Parathyroid adenoma (tissue), 2 donors: ENCODE measurements around the gene SYAP1.
"Not testable (repeated sequence)": the region's sequence is repeated elsewhere in the genome, so short reads cannot be mapped to it uniquely, and the experiment has no call there.

ENCODE experiments used
- H2AFZ ChIP-seq: fragments of 300-600 bp; sonication (generic); one replicate; pipeline ENCODE4 v1.7.0; 2017; ENCODE audit warnings: antibody characterized with exemption, mild to moderate bottlenecking
- H3K27ac ChIP-seq: fragments of 300-600 bp; sonication (generic); one replicate; pipeline ENCODE4 v1.7.0; 2017
- H3K27me3 ChIP-seq: fragments of 300-600 bp; sonication (generic); one replicate; pipeline ENCODE4 v1.7.0; 2017; ENCODE audit warnings: low read length; ENCODE audit not compliant: control insufficient read depth, insufficient read depth
- H3K36me3 ChIP-seq: fragments of 300-600 bp; sonication (generic); one replicate; pipeline ENCODE4 v1.7.0; 2017; ENCODE audit warnings: low read length; ENCODE audit not compliant: control insufficient read depth, insufficient read depth
- H3K4me1 ChIP-seq: fragments of 300-600 bp; sonication (generic); one replicate; pipeline ENCODE4 v1.7.0; 2017; ENCODE audit warnings: control low read depth
- H3K4me2 ChIP-seq: fragments of 300-600 bp; sonication (generic); one replicate; pipeline ENCODE4 v1.7.0; 2017; ENCODE audit warnings: low read length
- H3K4me3 ChIP-seq: fragments of 300-600 bp; sonication (generic); one replicate; pipeline ENCODE4 v1.7.0; 2017; ENCODE audit warnings: low read depth, low read length
- H3K79me2 ChIP-seq: fragments of 300-600 bp; sonication (generic); one replicate; pipeline ENCODE4 v1.7.0; 2017; ENCODE audit warnings: control low read depth
- H3K9ac ChIP-seq: fragments of 300-600 bp; sonication (generic); one replicate; pipeline ENCODE4 v1.7.0; 2017; ENCODE audit warnings: mild to moderate bottlenecking
- H3K9me3 ChIP-seq: fragments of 300-600 bp; sonication (generic); one replicate; pipeline ENCODE4 v1.7.0; 2017; ENCODE audit warnings: low read length; ENCODE audit not compliant: control insufficient read depth
- CTCF ChIP-seq: fragments of 300-600 bp; sonication (generic); IDR thresholded peaks from one replicate; pipeline ENCODE4 v1.7.0; 2017; ENCODE audit warnings: antibody characterized with exemption, mild to moderate bottlenecking
- donor health status: primary hyperparathyroidism.

SYAP1 gene

GRCh38 chrX:16771483-16772398, 52.3 kb downstream of the SYAP1 start:
- H3K9me3 ChIP-seq, result no peaks in the 10 kb centered on the region
- no peaks in the 10 kb centered on the region for H3K36me3 ChIP-seq
- no peaks in the 10 kb centered on the region for H3K79me2 ChIP-seq
- no peak overlapping the region for H3K9ac ChIP-seq
- no peak overlapping the region for H2AFZ ChIP-seq
- no peak overlapping the region for H3K4me2 ChIP-seq
- no peak for TF ChIP-seq CTCF
- H3K4me3 ChIP-seq, result no peak overlapping the region
- no peaks in the 10 kb centered on the region for H3K27me3 ChIP-seq
- no peak overlapping the region for H3K27ac ChIP-seq
- H3K4me1 ChIP-seq, result no peaks in the 10 kb centered on the region

- H3K4me1 ChIP-seq, result no peaks in the 10 kb centered on the region
- TF ChIP-seq CTCF, result no peak
- H3K4me3 ChIP-seq, result no peak overlapping the region
- H3K27ac ChIP-seq, result no peak overlapping the region
- H3K79me2 ChIP-seq, result no peaks in the 10 kb centered on the region
- H3K36me3 ChIP-seq, result no peaks in the 10 kb centered on the region
- H3K4me2 ChIP-seq, result no peak overlapping the region
- H3K27me3 ChIP-seq, result no peaks in the 10 kb centered on the region
- no peaks in the 10 kb centered on the region for H3K9me3 ChIP-seq
- H3K9ac ChIP-seq, result no peak overlapping the region
- H2AFZ ChIP-seq, result no peak overlapping the region
Measured at GRCh38 chrX:16772460-16772859, 53.0 kb downstream of the SYAP1 start.

- H3K9ac ChIP-seq, result no peak overlapping the region
- no peaks in the 10 kb centered on the region for H3K36me3 ChIP-seq
- no peaks in the 10 kb centered on the region for H3K79me2 ChIP-seq
- no peak overlapping the region for H3K4me3 ChIP-seq
- H3K27me3 ChIP-seq, result no peaks in the 10 kb centered on the region
- H3K9me3 ChIP-seq, result no peaks in the 10 kb centered on the region
- no peak for TF ChIP-seq CTCF
- H3K4me1 ChIP-seq, result no peaks in the 10 kb centered on the region
- H3K27ac ChIP-seq, result no peak overlapping the region
- no peak overlapping the region for H3K4me2 ChIP-seq
- H2AFZ ChIP-seq, result no peak overlapping the region
Measured at GRCh38 chrX:16774746-16775145, 55.3 kb downstream of the SYAP1 start.

- Histone ChIP-seq H2AFZ (no peak overlapping the region), H3K9ac (no peak overlapping the region), H3K27me3 (no peaks in the 10 kb centered on the region), H3K79me2 (no peaks in the 10 kb centered on the region), H3K4me1 (no peaks in the 10 kb centered on the region), H3K9me3 (no peaks in the 10 kb centered on the region), H3K4me3 (no peak overlapping the region), H3K27ac (no peak overlapping the region), H3K4me2 (no peak overlapping the region), H3K36me3 (no peaks in the 10 kb centered on the region)
- no peak for TF ChIP-seq CTCF
Measured at GRCh38 chrX:16778545-16778944, 59.1 kb downstream of the SYAP1 start.

GRCh38 chrX:16778993-16779392, 59.6 kb downstream of the SYAP1 start:
- H3K27me3 ChIP-seq, result no peaks in the 10 kb centered on the region
- no peaks in the 10 kb centered on the region for H3K4me1 ChIP-seq
- H3K4me2 ChIP-seq, result no peak overlapping the region
- TF ChIP-seq CTCF, result no peak
- H3K79me2 ChIP-seq, result no peaks in the 10 kb centered on the region
- no peak overlapping the region for H3K27ac ChIP-seq
- H3K4me3 ChIP-seq, result no peak overlapping the region
- no peak overlapping the region for H3K9ac ChIP-seq
- H3K36me3 ChIP-seq, result no peaks in the 10 kb centered on the region
- no peak overlapping the region for H2AFZ ChIP-seq
- no peaks in the 10 kb centered on the region for H3K9me3 ChIP-seq

- not testable (repeated sequence) for H3K36me3 ChIP-seq, H3K4me1 ChIP-seq, H2AFZ ChIP-seq, H3K27me3 ChIP-seq, H3K79me2 ChIP-seq, H3K27ac ChIP-seq, H3K9ac ChIP-seq, H3K4me3 ChIP-seq, H3K9me3 ChIP-seq, H3K4me2 ChIP-seq
Measured at GRCh38 chrX:16779815-16780214, 60.4 kb downstream of the SYAP1 start.
